Kidney (tissue), 14 donors: Measurements from ENCODE around the gene SETDB2. TPM values are rescaled to one million over a fixed set of nuclear protein-coding genes. Genes with fewer than 3 reads are reported as not detected.

Experiments used
- DNase-seq, 5 donors: peaks; one replicate each; pipeline ENCODE4 v3.0.0-alpha.2; 2013 to 2020
- FAIRE-seq: peaks from 2 replicates; lab custom pipeline; 2012; peaks lifted over from hg19 to GRCh38; lab: Jason Lieb, UNC
- H3K27ac ChIP-seq, 2 donors: one replicate each; pipeline ENCODE4 v1.7.0; 2013; ENCODE audit warnings: low read depth in 2 of 2, low read length in 2 of 2, inconsistent platforms in 1 of 2
- H3K27me3 ChIP-seq: one replicate; pipeline ENCODE4 v1.7.1; 2013; ENCODE audit warnings: low read length, inconsistent platforms; ENCODE audit not compliant: control insufficient read depth, insufficient read depth
- H3K36me3 ChIP-seq, 3 donors: one replicate each; pipeline versions ENCODE4 v1.7.0 to v1.7.1; 2013; ENCODE audit warnings: low read length in 3 of 3, control low read depth in 1 of 3, inconsistent platforms in 1 of 3; ENCODE audit not compliant: insufficient read depth in 3 of 3, control insufficient read depth in 2 of 3
- H3K4me1 ChIP-seq, 3 donors: one replicate each; pipeline versions ENCODE4 v1.7.0 to v1.7.1; 2013; ENCODE audit warnings: low read length in 3 of 3, inconsistent platforms in 1 of 3, low read depth in 1 of 3; ENCODE audit not compliant: control insufficient read depth in 2 of 3, insufficient read depth in 2 of 3
- H3K4me3 ChIP-seq, 3 donors: one replicate each; pipeline versions ENCODE4 v1.7.0 to v1.8.1; 2013; ENCODE audit warnings: low read length in 3 of 3, control low read depth in 1 of 3, inconsistent platforms in 1 of 3
- H3K9ac ChIP-seq, 3 donors: one replicate each; pipeline versions ENCODE4 v1.7.0 to v1.7.1; 2013; ENCODE audit warnings: low read length in 3 of 3, control low read depth in 1 of 3, inconsistent platforms in 1 of 3
- H3K9me3 ChIP-seq, 3 donors: one replicate each; pipeline versions ENCODE4 v1.7.0 to v1.7.1; 2013; ENCODE audit warnings: low read length in 3 of 3, control low read depth in 1 of 3, inconsistent platforms in 1 of 3; ENCODE audit not compliant: control insufficient read depth in 2 of 3, insufficient read depth in 1 of 3
- CTCF ChIP-seq: IDR thresholded peaks from 3 replicates; pipeline ENCODE4 v1.5.1; 2012; ENCODE audit warnings: mild to moderate bottlenecking, moderate library complexity, borderline replicate concordance; ENCODE audit not compliant: insufficient read depth; ENCODE audit errors: extremely low read depth
- intact Hi-C: fragments of 100-400 bp; cut with DNase I; formaldehyde crosslinking; loops from one replicate; pipeline ENCODE4 v1.11.1; 2022
- polyA plus RNA-seq: library from polyadenylated mRNA; stranded (reverse); fragments of 350-450 nt; fragmentation: Illumina TruSeq; extraction: RNeasy Lipid Tissue Mini Kit (QIAGEN cat#74804); gene quantifications from one replicate; pipeline ENCODE4 v1.2.3, GENCODE V29; 2014; ENCODE audit warnings: low read depth, low replicate concordance; ENCODE audit not compliant: insufficient read depth
- total RNA-seq: library from RNA; stranded (reverse); fragmentation: NEBNext Ultra II Directional; extraction: Animal tissue kit (Norgen Biotek cat#: 25700); gene quantifications from one replicate; pipeline ENCODE4 v1.2.1, GENCODE V29; 2021
- donor health status: control.
- donor health status: control.
- donor health status: control.
- donor health status: control.
- donor health status: control.
- donor health status: DM: yes; HTN: yes; CAD: no.
- donor health status: Normal renal cell carcinoma (clear cell type).

Gene SETDB2
- total and polyA plus RNA-seq, 2 donors from 2014 or later, result 5.7 to 15.1 TPM

DNA sequence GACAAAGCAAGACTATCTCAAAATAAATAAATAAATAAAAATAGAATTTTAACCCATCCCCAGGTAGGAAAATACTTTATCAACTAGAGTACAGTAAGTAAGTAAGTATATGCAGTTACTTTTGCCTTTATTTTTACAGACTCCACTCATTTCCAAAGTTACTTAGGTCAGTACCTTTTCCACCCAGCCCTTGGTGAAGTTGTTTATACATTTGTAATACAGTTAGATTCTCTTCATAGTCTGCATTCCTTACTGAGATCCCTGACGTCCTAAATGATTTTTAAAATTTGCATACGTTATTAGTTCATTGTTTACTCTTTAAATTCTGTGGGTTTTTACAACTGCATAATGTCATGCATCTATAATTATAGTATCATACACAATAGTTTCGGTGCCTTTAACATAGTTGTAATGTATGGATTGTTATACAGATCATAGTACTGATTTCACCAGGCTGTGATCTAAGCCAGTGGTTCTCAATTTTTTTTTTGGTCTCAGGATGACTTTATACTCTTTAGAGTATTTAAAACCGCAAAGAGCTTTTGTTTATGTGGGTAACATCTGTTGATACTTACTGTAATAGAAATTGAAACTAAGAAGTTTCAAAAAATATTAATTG lies 10.4 kb downstream of the SETDB2 start:
- DNase-seq, result no peak
- H3K27ac ChIP-seq, result no peak overlapping the region
- no peak for FAIRE-seq
- H3K36me3 ChIP-seq, result peaks cover 0 to 6% (median 0%) of the 10 kb centered on the region in 3 donors
- peaks cover 0 to 4% (median 0%) of the 10 kb centered on the region in 3 donors for H3K4me1 ChIP-seq
- H3K27me3 ChIP-seq, result no peaks in the 10 kb centered on the region
- H3K9ac ChIP-seq, result no peak overlapping the region
- H3K4me3 ChIP-seq, result no peak overlapping the region
- no peaks in the 10 kb centered on the region for H3K9me3 ChIP-seq
- intact Hi-C loops, result no loop called here
- no peak for TF ChIP-seq CTCF

DNA sequence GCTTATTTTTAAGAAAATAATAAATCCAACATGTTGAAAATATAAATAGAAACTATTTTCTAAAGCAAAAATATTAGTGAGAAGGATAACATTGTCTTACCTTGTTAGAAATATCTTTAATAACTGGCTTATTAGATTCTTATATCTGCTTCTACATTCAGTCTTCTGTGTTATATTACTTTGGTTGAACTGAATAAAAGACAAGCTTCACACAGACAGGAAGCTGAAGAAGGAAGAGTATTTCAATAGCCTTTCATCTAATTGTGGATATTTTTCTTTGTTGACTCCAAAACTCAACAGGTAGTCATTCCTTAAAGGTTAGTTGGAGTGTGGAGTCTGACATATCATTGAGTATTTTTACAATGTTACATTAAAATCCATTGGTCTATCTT lies 10.9 kb downstream of the SETDB2 start:
- DNase-seq (no peak), FAIRE-seq (no peak)
- Histone ChIP-seq H3K9me3 (no peaks in the 10 kb centered on the region), H3K27me3 (no peaks in the 10 kb centered on the region), H3K36me3 (peaks cover 0 to 6% (median 0%) of the 10 kb centered on the region in 3 donors), H3K9ac (no peak overlapping the region), H3K27ac (no peak overlapping the region), H3K4me3 (no peak overlapping the region), H3K4me1 (peaks cover 0 to 4% (median 0%) of the 10 kb centered on the region in 3 donors)
- intact Hi-C loops, result no loop called here
- TF ChIP-seq CTCF, result no peak

- intact Hi-C loops, result no loop called here
Measured at GRCh38 chr13:49456156-49456555, 12.1 kb downstream of the SETDB2 start.

More at GRCh38 chr13:49456156-49456555, 12.1 kb downstream of the SETDB2 start:
- no peak overlapping the region for H3K27ac ChIP-seq
- H3K4me1 ChIP-seq, result peaks cover 0 to 4% (median 0%) of the 10 kb centered on the region in 3 donors
- H3K9me3 ChIP-seq, result no peaks in the 10 kb centered on the region
- DNase-seq, result no peak
- TF ChIP-seq CTCF, result no peak
- FAIRE-seq, result no peak
- peaks cover 0 to 10% (median 0%) of the 10 kb centered on the region in 3 donors for H3K36me3 ChIP-seq
- no peak overlapping the region for H3K4me3 ChIP-seq
- no peaks in the 10 kb centered on the region for H3K27me3 ChIP-seq
- H3K9ac ChIP-seq, result no peak overlapping the region
